IPS-NIHi11 (cell line): ENCODE data around the gene GIMAP2.
"Not testable (repeated sequence)": the region's sequence is repeated elsewhere in the genome, so short reads cannot be mapped to it uniquely, and the experiment has no call there.

Experiments
- DNase-seq: peaks from one replicate; pipeline ENCODE4 v3.0.0; 2012; ENCODE audit warnings: mixed read lengths, low spot score

Gene GIMAP2

GRCh38 chr7:150685219-150686029 lies at the start of gene GIMAP2:
Gene GIMAP2 (plus strand): TSS chr7:150685706. CDS start chr7:150687060, 1,354 bp downstream.
- DNase-seq = no peak

GRCh38 chr7:150641854-150642253 lies 43.7 kb upstream of the GIMAP2 start:
- no peak for DNase-seq

GRCh38 chr7:150642926-150643325 lies 42.6 kb upstream of the GIMAP2 start:
- no peak for DNase-seq

- no peak for DNase-seq
Measured at GRCh38 chr7:150645259-150646020, 40.1 kb upstream of the GIMAP2 start.

- no peak for DNase-seq
Measured at GRCh38 chr7:150648353-150649079, 37.0 kb upstream of the GIMAP2 start.

GRCh38 chr7:150649080-150649385 lies 36.5 kb upstream of the GIMAP2 start:
- no peak for DNase-seq

GRCh38 chr7:150654692-150655091 lies 30.8 kb upstream of the GIMAP2 start:
- no peak for DNase-seq

GRCh38 chr7:150656047-150656446 lies 29.5 kb upstream of the GIMAP2 start:
- no peak for DNase-seq

GRCh38 chr7:150657526-150657925 lies 28.0 kb upstream of the GIMAP2 start:
- DNase-seq = no peak

- DNase-seq = no peak
Measured at GRCh38 chr7:150660939-150661613, 24.4 kb upstream of the GIMAP2 start.

GRCh38 chr7:150662821-150663220 lies 22.7 kb upstream of the GIMAP2 start:
- not testable (repeated sequence) for DNase-seq

- DNase-seq = no peak
Measured at GRCh38 chr7:150663802-150664494, 21.6 kb upstream of the GIMAP2 start.

- DNase-seq = no peak
Measured at GRCh38 chr7:150665089-150665748, 20.3 kb upstream of the GIMAP2 start.

- no peak for DNase-seq
Measured at GRCh38 chr7:150665896-150666295, 19.6 kb upstream of the GIMAP2 start.

- no peak for DNase-seq
Measured at GRCh38 chr7:150666412-150666811, 19.1 kb upstream of the GIMAP2 start.

- DNase-seq = no peak
Measured at GRCh38 chr7:150668472-150668911, 17.0 kb upstream of the GIMAP2 start.

GRCh38 chr7:150668977-150669376 lies 16.5 kb upstream of the GIMAP2 start:
- DNase-seq = no peak

GRCh38 chr7:150671798-150672585 lies 13.5 kb upstream of the GIMAP2 start:
- DNase-seq = not testable (repeated sequence)

- no peak for DNase-seq
Measured at GRCh38 chr7:150675714-150676113, 9.8 kb upstream of the GIMAP2 start.

- DNase-seq = not testable (repeated sequence)
Measured at GRCh38 chr7:150676276-150676675, 9.2 kb upstream of the GIMAP2 start.
